Activated CD4-positive, CD25-positive, alpha-beta regulatory T cell treated with anti-CD3 and anti-CD28 coated beads, Interleukin-2, amount 50 U/mL, for 72 hours (primary cell): ENCODE results near the gene AUTS2.
"Not testable (repeated sequence)": the region's sequence is repeated elsewhere in the genome, so short reads cannot be mapped to it uniquely, and the experiment has no call there.

ENCODE experiments used
- DNase-seq: peaks from one replicate; pipeline ENCODE4 v3.0.0; 2021

AUTS2 gene

GRCh38 chr7:70233776-70234175 lies 635.5 kb downstream of the AUTS2 start:
- DNase-seq: no peak

GRCh38 chr7:70237256-70237655 lies 639.0 kb downstream of the AUTS2 start:
- DNase-seq: no peak

- DNase-seq: no peak
Observed at GRCh38 chr7:70237831-70238575, 639.7 kb downstream of the AUTS2 start.

GRCh38 chr7:70239918-70240317 lies 641.6 kb downstream of the AUTS2 start:
- no peak for DNase-seq

GRCh38 chr7:70240873-70241272 lies 642.6 kb downstream of the AUTS2 start:
- DNase-seq: no peak

- DNase-seq: no peak
Observed at GRCh38 chr7:70241536-70242175, 643.4 kb downstream of the AUTS2 start.

GRCh38 chr7:70242826-70243225 lies 644.6 kb downstream of the AUTS2 start:
- DNase-seq: no peak

GRCh38 chr7:70243443-70243842 lies 645.2 kb downstream of the AUTS2 start:
- DNase-seq: no peak

GRCh38 chr7:70257921-70258320 lies 659.6 kb downstream of the AUTS2 start:
- DNase-seq: no peak

GRCh38 chr7:70259502-70259901 lies 661.2 kb downstream of the AUTS2 start:
- no peak for DNase-seq

GRCh38 chr7:70263471-70264255 lies 665.4 kb downstream of the AUTS2 start:
- DNase-seq: no peak

- no peak for DNase-seq
Observed at GRCh38 chr7:70266186-70266585, 667.9 kb downstream of the AUTS2 start.

GRCh38 chr7:70267381-70268120 lies 669.3 kb downstream of the AUTS2 start:
- DNase-seq: no peak

- DNase-seq: no peak
Observed at GRCh38 chr7:70268179-70268578, 669.9 kb downstream of the AUTS2 start.

- DNase-seq: no peak
Observed at GRCh38 chr7:70270149-70270548, 671.9 kb downstream of the AUTS2 start.

GRCh38 chr7:70271617-70272081 lies 673.4 kb downstream of the AUTS2 start:
- no peak for DNase-seq

GRCh38 chr7:70275570-70275969 lies 677.3 kb downstream of the AUTS2 start:
- DNase-seq: not testable (repeated sequence)

- no peak for DNase-seq
Observed at GRCh38 chr7:70285187-70285586, 686.9 kb downstream of the AUTS2 start.

GRCh38 chr7:70285854-70286253 lies 687.6 kb downstream of the AUTS2 start:
- DNase-seq: no peak

- no peak for DNase-seq
Observed at GRCh38 chr7:70288781-70289456, 690.6 kb downstream of the AUTS2 start.

GRCh38 chr7:70292716-70293115 lies 694.4 kb downstream of the AUTS2 start:
- DNase-seq: no peak

GRCh38 chr7:70294211-70294911 lies 696.1 kb downstream of the AUTS2 start:
- no peak for DNase-seq
